ENCODE data around the gene PDE4B. TPM values are rescaled to one million over a fixed set of nuclear protein-coding genes. Genes with fewer than 3 reads are reported as not detected.

PDE4B gene
- total RNA-seq, 1 donor from 2014 or later, result 3.8 TPM

DNA sequence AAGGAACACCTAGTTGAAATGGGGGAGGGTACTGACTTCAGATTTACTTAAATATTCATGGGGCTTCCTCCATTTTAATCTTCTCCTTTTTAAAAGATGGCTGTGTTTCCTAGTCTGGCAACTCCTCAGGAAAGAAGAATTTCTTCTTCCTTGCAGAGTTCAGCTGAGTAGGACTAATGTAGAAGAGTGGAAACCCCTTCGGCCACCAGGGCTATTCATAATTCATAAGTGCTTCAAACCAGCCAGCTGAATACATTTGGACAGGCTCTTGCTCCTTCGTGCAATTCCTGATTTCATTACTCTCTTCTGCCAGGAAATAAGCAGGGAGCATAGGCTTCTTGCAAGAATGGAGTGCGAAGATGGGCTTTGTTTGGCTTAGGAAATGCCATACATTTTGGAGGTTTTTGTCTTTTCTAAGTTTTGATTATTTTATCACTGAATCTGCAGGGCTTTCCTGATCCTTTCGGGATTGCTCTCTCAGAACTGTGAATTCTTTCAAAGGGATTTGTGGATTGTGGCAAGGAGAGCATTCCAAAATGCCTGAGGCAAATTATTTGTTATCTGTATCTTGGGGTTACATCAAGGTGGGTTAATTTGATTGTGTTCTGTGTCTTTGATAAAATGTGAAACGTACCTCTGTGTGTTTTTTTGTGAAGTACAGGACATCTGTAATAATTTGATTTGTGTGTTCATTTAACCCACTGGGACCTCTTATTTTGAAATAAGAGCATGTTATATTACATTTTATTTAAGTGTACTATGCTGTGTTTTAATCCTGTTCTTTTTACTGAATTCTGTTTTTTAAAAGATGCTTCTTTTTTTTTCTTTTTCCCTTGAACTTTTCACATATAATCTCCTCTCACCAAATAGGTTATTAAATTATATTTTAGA lies 561.9 kb downstream of the PDE4B start:
- TF ChIP-seq, protein P1, sequence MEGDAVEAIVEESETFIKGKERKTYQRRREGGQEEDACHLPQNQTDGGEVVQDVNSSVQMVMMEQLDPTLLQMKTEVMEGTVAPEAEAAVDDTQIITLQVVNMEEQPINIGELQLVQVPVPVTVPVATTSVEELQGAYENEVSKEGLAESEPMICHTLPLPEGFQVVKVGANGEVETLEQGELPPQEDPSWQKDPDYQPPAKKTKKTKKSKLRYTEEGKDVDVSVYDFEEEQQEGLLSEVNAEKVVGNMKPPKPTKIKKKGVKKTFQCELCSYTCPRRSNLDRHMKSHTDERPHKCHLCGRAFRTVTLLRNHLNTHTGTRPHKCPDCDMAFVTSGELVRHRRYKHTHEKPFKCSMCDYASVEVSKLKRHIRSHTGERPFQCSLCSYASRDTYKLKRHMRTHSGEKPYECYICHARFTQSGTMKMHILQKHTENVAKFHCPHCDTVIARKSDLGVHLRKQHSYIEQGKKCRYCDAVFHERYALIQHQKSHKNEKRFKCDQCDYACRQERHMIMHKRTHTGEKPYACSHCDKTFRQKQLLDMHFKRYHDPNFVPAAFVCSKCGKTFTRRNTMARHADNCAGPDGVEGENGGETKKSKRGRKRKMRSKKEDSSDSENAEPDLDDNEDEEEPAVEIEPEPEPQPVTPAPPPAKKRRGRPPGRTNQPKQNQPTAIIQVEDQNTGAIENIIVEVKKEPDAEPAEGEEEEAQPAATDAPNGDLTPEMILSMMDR (conservative IDR thresholded peaks at IDR 0.05; ENCODE audit: low read depth, low read length), result no peak
- H3K4me3 ChIP-seq (ENCODE audit: low read depth, low read length), result no peak overlapping the region
- no peak for DNase-seq (ENCODE audit: low read depth)

DNA sequence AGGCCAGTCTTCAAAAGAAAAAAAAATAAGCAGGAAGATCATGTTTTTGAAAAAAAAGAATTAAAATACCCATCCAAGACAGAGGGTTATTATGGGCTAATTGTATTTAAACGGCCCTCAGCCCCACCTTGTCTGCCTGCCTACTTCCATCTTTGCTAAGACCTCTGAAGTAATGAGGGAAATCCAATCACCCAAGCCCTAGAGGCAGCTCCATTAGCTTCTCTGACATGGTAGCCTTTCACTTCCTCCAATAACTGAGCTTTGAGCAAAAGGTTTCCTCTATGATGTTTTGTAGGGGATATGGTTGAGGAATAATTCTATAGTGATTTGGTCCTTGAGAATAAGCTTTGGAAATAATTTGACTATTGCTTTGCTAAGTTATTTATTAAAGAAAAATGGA lies 563.1 kb downstream of the PDE4B start:
- TF ChIP-seq, protein P1 (conservative IDR thresholded peaks at IDR 0.05; ENCODE audit: low read depth, low read length), result no peak
- no peak overlapping the region for H3K4me3 ChIP-seq (ENCODE audit: low read depth, low read length)
- no peak for DNase-seq (ENCODE audit: low read depth)

DNA sequence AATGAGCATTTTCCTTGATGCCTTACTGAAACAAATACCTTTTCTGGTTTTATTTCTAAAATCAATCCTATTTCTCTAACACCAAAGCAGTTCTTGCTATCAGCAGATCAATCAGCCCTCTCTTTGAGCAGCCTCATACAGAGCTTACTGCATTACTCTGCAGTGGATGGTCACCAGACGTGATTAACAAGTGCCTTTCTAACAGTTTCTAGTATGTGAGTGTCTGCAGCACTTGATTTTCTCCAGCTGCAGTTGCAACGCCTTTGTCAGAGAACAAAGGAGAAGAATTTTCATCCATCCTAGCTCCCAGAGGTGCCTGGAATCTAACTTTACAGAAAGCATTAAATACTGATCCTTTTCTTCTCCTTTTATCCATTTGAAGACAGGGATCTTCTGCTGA lies 563.9 kb downstream of the PDE4B start:
- TF ChIP-seq, protein P1 (conservative IDR thresholded peaks at IDR 0.05; ENCODE audit: low read depth, low read length), result no peak
- H3K4me3 ChIP-seq (ENCODE audit: low read depth, low read length), result no peak overlapping the region
- no peak for DNase-seq (ENCODE audit: low read depth)

DNA sequence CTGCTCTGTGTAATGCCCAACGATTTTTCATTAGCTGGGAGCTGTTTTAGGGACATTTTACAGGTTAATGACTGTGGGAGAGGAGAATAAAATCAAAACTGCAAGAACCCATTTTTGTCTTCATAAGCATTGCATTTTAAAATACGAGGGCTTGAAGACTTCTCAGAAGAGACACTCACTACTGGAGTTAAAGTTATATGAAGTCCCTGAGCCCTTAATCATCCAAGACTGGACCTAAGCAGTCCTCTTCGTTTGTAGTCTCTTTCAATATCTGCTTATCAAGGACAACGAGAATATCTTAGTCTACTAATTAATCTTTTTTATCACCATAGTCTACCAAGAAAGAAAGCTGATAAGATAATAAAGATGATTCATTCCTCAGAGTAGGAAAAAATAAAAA lies 564.3 kb downstream of the PDE4B start:
- H3K4me3 ChIP-seq (ENCODE audit: low read depth, low read length), result no peak overlapping the region
- TF ChIP-seq, protein P1 (conservative IDR thresholded peaks at IDR 0.05; ENCODE audit: low read depth, low read length), result no peak
- no peak for DNase-seq (ENCODE audit: low read depth)

DNA sequence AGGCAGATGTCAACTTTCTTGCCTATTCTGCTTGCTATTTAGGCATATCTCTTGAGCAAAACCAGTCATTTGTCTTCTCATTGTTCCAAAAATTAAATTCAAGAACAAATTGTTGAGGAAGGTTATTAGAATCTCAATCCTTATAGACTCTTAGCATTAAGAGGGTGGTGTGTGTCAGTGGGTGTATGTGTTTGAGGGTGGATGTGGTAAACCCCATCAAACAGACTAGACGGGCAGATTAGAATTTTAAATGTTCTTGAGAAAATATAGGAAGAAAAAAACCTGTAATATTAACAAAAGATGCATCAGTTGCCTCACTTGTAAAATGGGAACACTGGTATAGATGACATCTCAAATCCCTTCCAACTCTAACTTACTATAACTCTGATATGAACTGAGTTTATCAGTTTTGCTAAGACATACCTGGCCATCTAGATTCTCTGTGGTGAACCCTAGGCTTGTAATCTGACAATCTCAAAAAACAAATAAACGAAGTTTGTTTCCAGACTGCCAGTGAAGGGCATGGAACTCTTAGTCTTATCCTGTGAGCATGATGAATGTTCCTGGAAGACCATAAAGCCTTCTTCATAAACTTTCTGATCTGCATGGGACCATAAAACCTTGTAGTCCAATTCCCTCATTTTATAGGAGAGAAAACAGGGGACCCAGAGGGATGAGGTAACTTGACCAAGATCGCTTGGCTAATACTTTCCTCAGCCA lies 564.9 kb downstream of the PDE4B start:
- TF ChIP-seq, protein P1 (conservative IDR thresholded peaks at IDR 0.05; ENCODE audit: low read depth, low read length), result no peak
- DNase-seq (ENCODE audit: low read depth), result no peak
- no peak overlapping the region for H3K4me3 ChIP-seq (ENCODE audit: low read depth, low read length)

DNA sequence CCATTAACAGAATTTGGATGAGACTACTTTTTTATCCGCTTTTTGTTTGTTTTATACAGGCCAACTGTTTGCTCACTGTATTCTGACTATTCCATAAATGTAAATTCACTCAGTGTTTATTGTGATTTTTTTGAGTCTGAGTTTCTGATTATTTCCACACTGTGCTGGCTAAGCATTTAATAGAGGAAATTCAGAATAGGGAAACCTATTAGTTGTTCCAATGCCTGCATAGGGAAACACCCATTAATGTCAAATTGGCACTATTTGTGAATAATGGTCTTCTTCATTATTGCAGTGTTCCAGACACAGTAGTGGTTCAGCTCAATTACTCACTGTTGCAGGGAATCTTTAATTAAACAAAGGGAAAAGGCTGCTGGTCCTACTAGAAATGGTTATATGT lies 566.6 kb downstream of the PDE4B start:
- H3K4me3 ChIP-seq (ENCODE audit: low read depth, low read length), result no peak overlapping the region
- no peak for DNase-seq (ENCODE audit: low read depth)
- TF ChIP-seq, protein P1 (conservative IDR thresholded peaks at IDR 0.05; ENCODE audit: low read depth, low read length), result no peak

Measured in epithelial cell of proximal tubule (primary cell).